ENCODE results near the gene GRIN1. TPM values are rescaled to one million over a fixed set of nuclear protein-coding genes. Genes with fewer than 3 reads are reported as not detected.
A peak's percentile ranks its signal among the peaks of the same experiment; 100 is the strongest.

GRIN1 gene
- total and polyA plus RNA-seq, 8 donors: 0.25 to 0.55 (median 0.31) TPM; not detected in 5

DNA sequence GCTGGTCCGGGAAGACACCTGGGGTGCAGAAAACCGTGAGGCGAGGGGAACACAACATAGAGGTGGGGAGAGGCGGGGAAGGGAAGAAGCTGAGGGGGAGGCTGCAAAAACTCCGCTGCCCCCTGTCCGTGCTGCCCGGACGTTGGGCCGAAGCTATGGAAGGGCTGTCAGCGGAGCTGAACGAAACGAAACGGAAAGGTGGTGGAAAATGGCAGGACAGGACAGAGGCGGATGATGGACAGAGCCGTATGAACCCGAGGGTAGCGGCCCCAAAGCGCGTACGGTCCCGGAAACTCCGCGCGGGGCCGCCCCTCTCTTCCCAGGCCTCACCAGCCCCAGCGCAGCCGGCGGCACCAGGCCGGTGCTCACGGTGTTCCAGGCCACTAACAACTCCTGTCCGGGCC, 49.1 kb downstream of the GRIN1 start:
- DNase-seq: no peak
- peaks cover 42 to 73% (median 69%) of the 10 kb centered on the region in 4 donors for H3K36me3 ChIP-seq
- H3K27ac ChIP-seq: peak overlapping the region; percentile 96 to 97 (median 96)
- WGBS, 5 donors: 0 to 1% (median 1%) methylated on average over 30 to 31 of the region's 31 CpGs
- H3K4me1 ChIP-seq: peaks cover 35 to 77% (median 71%) of the 10 kb centered on the region in 4 donors
- H3K9me3 ChIP-seq: no peaks in the 10 kb centered on the region
- peak overlapping the region; percentile 95 to 99 (median 97) for H3K4me3 ChIP-seq
- no peak for TF ChIP-seq POLR2AphosphoS5 (IDR thresholded peaks at IDR 0.05)
- TF ChIP-seq, protein P1, sequence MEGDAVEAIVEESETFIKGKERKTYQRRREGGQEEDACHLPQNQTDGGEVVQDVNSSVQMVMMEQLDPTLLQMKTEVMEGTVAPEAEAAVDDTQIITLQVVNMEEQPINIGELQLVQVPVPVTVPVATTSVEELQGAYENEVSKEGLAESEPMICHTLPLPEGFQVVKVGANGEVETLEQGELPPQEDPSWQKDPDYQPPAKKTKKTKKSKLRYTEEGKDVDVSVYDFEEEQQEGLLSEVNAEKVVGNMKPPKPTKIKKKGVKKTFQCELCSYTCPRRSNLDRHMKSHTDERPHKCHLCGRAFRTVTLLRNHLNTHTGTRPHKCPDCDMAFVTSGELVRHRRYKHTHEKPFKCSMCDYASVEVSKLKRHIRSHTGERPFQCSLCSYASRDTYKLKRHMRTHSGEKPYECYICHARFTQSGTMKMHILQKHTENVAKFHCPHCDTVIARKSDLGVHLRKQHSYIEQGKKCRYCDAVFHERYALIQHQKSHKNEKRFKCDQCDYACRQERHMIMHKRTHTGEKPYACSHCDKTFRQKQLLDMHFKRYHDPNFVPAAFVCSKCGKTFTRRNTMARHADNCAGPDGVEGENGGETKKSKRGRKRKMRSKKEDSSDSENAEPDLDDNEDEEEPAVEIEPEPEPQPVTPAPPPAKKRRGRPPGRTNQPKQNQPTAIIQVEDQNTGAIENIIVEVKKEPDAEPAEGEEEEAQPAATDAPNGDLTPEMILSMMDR (IDR thresholded peaks at IDR 0.05): no peak
- TF ChIP-seq EP300 (IDR thresholded peaks at IDR 0.05): no peak
- no peak for TF ChIP-seq POLR2A (IDR thresholded peaks at IDR 0.05)
- intact Hi-C loops (cut with DNase I; ENCODE audit: low total_unique reads): loop anchor here (10.0 kb wide), 2 partner anchors 47 to 73 kb away; partner anchors contain the start of genes DPP7 and SLC34A3
- H3K27me3 ChIP-seq: no peaks in the 10 kb centered on the region

DNA sequence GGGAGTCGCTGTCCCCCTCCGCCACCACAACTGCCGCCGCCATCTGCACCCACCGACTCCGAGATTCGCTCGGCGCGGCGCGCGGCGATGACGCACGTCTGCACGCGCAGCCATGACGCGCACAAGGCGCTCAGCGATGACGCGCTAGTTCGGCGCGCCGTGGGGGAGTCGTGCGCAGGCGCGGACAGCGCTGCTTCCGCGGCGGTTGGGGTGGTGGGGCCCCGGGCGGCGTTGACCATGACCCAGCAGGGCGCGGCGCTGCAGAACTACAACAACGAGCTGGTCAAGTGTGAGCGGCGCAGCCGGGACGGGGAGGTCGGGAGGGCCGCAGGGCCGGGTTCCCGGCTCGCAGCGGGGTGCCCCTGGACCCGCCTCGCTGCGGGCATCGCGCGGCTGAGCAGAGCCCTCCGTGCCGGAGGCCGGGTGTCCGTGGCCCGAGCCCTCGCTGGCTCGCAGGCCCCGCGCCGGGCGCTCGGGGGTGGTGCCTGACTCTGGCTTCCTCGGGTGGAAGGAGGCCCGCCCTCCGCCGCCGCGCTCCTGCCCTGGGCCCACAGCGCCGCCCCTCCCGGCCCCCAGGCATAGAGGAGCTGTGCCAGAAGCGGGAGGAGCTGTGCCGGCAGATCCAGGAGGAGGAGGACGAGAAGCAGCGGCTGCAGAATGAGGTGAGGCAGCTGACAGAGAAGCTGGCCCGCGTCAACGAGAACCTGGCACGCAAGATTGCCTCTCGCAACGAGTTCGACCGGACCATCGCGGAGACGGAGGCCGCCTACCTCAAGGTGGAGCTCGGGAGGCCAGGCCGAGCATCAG, 49.7 kb downstream of the GRIN1 start, which contains the start of the genes ANAPC2 and SSNA1:
TSS of gene ANAPC2 (minus strand) at position 71 of the 807 bp plus-strand sequence. CDS start at position 43, 28 bp downstream.
TSS of gene SSNA1 (plus strand) at position 187 of the 807 bp plus-strand sequence. CDS start at position 238, 51 bp downstream.
- Histone ChIP-seq H3K27ac (peak within 1 kb of the TSS; percentile 96 to 97 (median 96)), H3K4me3 (peak within 1 kb of the TSS; percentile 95 to 99 (median 97)), H3K27me3 (no peaks in the 10 kb centered on the region), H3K9me3 (no peaks in the 10 kb centered on the region), H3K4me1 (peaks cover 35 to 83% (median 77%) of the 10 kb centered on the region in 4 donors), H3K36me3 (peaks cover 36 to 67% (median 63%) of the 10 kb centered on the region in 4 donors)
- intact Hi-C loops (cut with DNase I; ENCODE audit: low total_unique reads): loop anchor here (10.0 kb wide), 2 partner anchors 46 to 74 kb away; partner anchors contain the start of genes DPP7 and SLC34A3
- peak; percentile 95 to 98 for DNase-seq
- WGBS, 5 donors: 0 to 1% (median 0%) methylated on average over 39 to 98 of the region's 98 CpGs
- TF ChIP-seq, protein P1 (IDR thresholded peaks at IDR 0.05): peak in 3 of 7 experiments; percentile 6 to 48 (median 31)
- TF ChIP-seq POLR2AphosphoS5 (IDR thresholded peaks at IDR 0.05) (peak; percentile 97 to 99 (median 99)), EP300 (IDR thresholded peaks at IDR 0.05) (no peak), POLR2A (IDR thresholded peaks at IDR 0.05) (peak in 2 of 4 donors; percentile 56)

DNA sequence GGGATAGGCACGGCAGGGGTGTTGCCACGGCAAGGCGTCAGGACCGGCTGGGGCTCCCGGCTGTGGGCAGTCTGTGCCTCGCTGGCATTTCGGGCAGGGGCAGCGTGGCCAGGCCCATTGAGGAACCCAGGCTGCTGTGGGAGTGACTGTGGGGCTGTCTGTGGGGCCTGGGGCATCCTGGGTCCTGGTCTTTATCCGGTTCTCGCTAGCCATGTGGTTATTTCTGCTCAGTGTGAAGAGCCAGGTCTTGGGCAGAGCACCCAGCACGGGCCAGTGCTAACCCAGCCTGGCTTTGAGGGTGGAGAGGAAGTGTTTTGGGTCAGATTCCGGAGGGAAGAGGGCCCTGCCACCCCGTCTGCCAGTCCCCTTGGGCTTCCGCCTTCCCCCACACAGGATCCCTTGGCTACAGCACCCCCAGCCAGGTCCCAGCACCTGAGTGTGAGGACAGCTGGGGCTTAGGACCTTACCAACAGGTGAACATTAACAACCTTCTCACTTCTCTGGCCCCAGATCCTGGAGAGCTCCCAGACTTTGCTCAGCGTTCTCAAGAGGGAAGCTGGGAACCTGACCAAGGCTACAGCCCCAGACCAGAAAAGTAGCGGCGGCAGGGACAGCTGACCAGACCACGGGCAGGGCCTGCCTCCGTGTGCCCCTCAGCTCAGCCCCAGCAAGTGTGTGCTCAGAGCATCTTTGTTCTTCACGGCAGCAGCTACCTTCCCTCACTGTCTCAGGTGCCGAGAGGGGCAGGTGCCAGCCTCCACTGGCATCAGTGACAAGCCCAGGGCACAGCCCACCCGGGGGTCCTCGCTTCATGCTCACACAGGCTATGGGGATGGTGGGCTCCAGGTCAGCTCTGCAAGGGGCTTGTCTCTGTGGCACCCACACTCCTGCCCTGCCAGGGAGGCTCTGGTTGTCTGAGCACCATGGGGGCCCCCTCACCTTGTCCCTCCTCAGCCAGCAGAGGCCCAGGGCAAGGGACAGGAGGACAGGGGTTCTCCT, 50.6 kb downstream of the GRIN1 start:
- H3K4me3 ChIP-seq: peak overlapping the region; percentile 95 to 99 (median 97)
- H3K9me3 ChIP-seq: no peaks in the 10 kb centered on the region
- intact Hi-C loops (cut with DNase I; ENCODE audit: low total_unique reads): loop anchor here (10.0 kb wide), 2 partner anchors 45 to 75 kb away; partner anchors contain the start of genes DPP7 and SLC34A3
- TF ChIP-seq POLR2A (IDR thresholded peaks at IDR 0.05): no peak
- TF ChIP-seq EP300 (IDR thresholded peaks at IDR 0.05): no peak
- no peaks in the 10 kb centered on the region for H3K27me3 ChIP-seq
- peak in 1 of 2 donors; percentile 51 for DNase-seq
- 10 to 47% (median 19%) methylated on average over 10 to 23 of the region's 23 CpGs for WGBS, 5 donors
- peak overlapping the region; percentile 96 to 97 (median 96) for H3K27ac ChIP-seq
- peaks cover 27 to 58% (median 54%) of the 10 kb centered on the region in 4 donors for H3K36me3 ChIP-seq
- H3K4me1 ChIP-seq: peaks cover 44 to 90% (median 84%) of the 10 kb centered on the region in 4 donors

DNA sequence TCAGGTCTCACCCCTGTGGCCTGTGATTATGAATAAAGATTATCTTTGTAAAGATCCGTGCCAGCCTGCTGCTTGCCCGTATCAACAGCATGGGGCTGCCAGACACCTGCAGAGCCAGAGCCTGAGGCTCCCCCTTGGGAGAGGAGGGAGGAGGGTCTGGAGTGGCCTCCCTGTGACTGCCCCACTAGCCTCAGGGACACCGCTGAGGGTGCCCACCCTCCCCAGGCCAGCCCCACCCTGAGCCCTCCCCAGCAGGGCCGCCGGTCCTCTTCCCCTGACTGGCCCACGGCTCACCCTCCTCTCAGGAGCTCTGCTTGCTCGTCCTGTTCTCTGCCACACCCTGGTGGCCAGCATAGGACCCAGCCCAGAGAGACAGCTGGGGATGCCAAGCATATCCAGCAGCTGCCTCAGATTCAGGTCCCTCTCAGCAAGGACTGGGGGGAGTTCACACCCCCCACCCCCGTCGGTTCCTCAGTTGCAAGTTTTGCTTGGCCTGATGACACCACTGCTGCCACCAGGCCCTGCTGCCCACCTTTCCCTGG, 51.4 kb downstream of the GRIN1 start:
- peak in 1 of 2 donors; percentile 53 for DNase-seq
- Histone ChIP-seq H3K4me3 (peak overlapping the region in 3 of 4 donors; percentile 96 to 99 (median 98)), H3K4me1 (peaks cover 49 to 90% (median 87%) of the 10 kb centered on the region in 4 donors), H3K27ac (peak overlapping the region; percentile 96 to 97 (median 96)), H3K9me3 (no peaks in the 10 kb centered on the region), H3K27me3 (no peaks in the 10 kb centered on the region), H3K36me3 (peaks cover 21 to 50% (median 46%) of the 10 kb centered on the region in 4 donors)
- TF ChIP-seq POLR2A (IDR thresholded peaks at IDR 0.05): no peak
- TF ChIP-seq, protein P1 (IDR thresholded peaks at IDR 0.05): no peak
- no peak for TF ChIP-seq POLR2AphosphoS5 (IDR thresholded peaks at IDR 0.05)
- TF ChIP-seq EP300 (IDR thresholded peaks at IDR 0.05): no peak
- intact Hi-C loops (cut with DNase I; ENCODE audit: low total_unique reads): no loop called here
- 29 to 58% (median 46%) methylated on average over 4 to 9 of the region's 9 CpGs for WGBS, 5 donors
